Thyroid gland (tissue), 4 donors: ENCODE data around the gene JAKMIP1. TPM values are rescaled to one million over a fixed set of nuclear protein-coding genes. Genes with fewer than 3 reads are reported as not detected.

Experiments
- DNase-seq, 2 donors: peaks; one replicate each; pipeline ENCODE4 v3.0.0-alpha.2; 2019
- H3K27ac ChIP-seq, 3 donors: fragments of 200-600 bp; sonication (generic); 1 replicate in 2 of 3; 2 replicates in 1 of 3; pipeline ENCODE4 v1.5.1; 2016 to 2019; ENCODE audit warnings: mild to moderate bottlenecking in 1 of 3, moderate library complexity in 1 of 3
- H3K27me3 ChIP-seq: fragments of 200-600 bp; sonication (generic); one replicate; pipeline ENCODE4 v1.5.1; 2019
- H3K36me3 ChIP-seq, 2 donors: fragments of 200-600 bp; sonication (generic); one replicate each; pipeline ENCODE4 v1.5.1; 2016 to 2019
- H3K4me1 ChIP-seq, 2 donors: fragments of 200-600 bp; sonication (generic); one replicate each; pipeline ENCODE4 v1.5.1; 2017 to 2019
- H3K4me3 ChIP-seq, 3 donors: fragments of 200-600 bp; sonication (generic); replicated peaks in 1 of 3; 1 replicate in 2 of 3; 2 replicates in 1 of 3; pipeline ENCODE4 v1.5.1; 2016; ENCODE audit warnings: mild to moderate bottlenecking in 1 of 3
- H3K9me3 ChIP-seq: fragments of 200-600 bp; sonication (generic); one replicate; pipeline ENCODE4 v1.5.1; 2017
- POLR2A ChIP-seq, 2 donors: fragments of 450-650 bp; IDR thresholded peaks; one replicate each; pipeline ENCODE4 v1.6.1; 2017; ENCODE audit warnings: antibody characterized with exemption in 2 of 2, mild to moderate bottlenecking in 2 of 2, moderate library complexity in 1 of 2
- WGBS, 2 donors: methylation state at CpG; one replicate each; pipeline ENCODE4 v1.1.5; 2017; 5-methylcytosine and 5-hydroxymethylcytosine counted together
- intact Hi-C: fragments of 100-400 bp; cut with DNase I; formaldehyde crosslinking; loops from one replicate; pipeline ENCODE4 v1.15.1; 2023
- total RNA-seq, 4 donors: library from RNA; depleted of rRNA; stranded (reverse); fragments of >200 nt; gene quantifications; one replicate each; pipeline ENCODE4 v1.2.3, GENCODE V29; 2016
- TF ChIP-seq, protein P1 (sequence below), 6 experiments: fragments of 200-600 bp in 3 of 6; fragments of 450-650 bp in 3 of 6; sonication (generic) in 3 of 6; IDR thresholded peaks; one replicate each; pipeline ENCODE4 v1.5.1; 2016 to 2019; ENCODE audit warnings: antibody characterized with exemption in 6 of 6, mild to moderate bottlenecking in 2 of 6, inconsistent platforms in 1 of 6, moderate library complexity in 1 of 6

The JAKMIP1 gene
- total RNA-seq, 4 donors from 2014 or later = 0.67 to 1.9 (median 1.1) TPM

DNA sequence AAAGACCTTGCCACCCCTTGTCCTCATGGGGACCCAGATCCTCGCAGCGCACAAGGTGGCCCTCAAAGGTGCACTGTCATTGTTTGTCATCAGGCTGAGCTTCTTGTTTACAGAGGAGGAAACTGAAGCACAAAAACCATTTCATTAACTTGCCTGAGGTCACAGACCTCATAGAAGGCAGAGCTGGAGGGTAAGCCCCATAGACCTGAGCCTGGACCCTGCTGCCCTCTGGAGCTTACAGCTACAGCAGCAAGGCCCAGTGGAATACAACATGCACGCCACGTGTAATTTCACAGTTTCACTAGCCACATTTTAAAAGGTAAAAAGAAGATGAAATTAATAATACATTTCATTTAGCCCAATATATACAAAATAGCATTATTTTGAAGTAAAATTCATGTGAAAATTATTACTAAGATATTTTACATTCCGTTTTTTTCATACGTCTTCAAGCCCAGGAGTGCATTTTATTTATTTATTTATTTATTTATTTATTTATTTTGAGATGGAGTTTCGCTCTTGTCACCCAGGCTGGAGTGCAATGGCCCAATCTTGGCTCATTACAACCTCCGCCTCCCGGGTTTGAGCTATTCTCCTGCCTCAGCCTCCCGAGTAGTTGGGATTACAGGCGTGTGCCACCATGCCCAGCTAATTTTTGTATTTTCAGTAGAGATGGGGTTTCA lies 8.8 kb downstream of the JAKMIP1 start:
- H3K4me3 ChIP-seq = no peak overlapping the region
- no peaks in the 10 kb centered on the region for H3K36me3 ChIP-seq
- no peak overlapping the region for H3K27ac ChIP-seq
- H3K27me3 ChIP-seq = no peaks in the 10 kb centered on the region
- H3K9me3 ChIP-seq = no peaks in the 10 kb centered on the region
- DNase-seq = no peak
- H3K4me1 ChIP-seq = no peaks in the 10 kb centered on the region
- TF ChIP-seq, protein P1, sequence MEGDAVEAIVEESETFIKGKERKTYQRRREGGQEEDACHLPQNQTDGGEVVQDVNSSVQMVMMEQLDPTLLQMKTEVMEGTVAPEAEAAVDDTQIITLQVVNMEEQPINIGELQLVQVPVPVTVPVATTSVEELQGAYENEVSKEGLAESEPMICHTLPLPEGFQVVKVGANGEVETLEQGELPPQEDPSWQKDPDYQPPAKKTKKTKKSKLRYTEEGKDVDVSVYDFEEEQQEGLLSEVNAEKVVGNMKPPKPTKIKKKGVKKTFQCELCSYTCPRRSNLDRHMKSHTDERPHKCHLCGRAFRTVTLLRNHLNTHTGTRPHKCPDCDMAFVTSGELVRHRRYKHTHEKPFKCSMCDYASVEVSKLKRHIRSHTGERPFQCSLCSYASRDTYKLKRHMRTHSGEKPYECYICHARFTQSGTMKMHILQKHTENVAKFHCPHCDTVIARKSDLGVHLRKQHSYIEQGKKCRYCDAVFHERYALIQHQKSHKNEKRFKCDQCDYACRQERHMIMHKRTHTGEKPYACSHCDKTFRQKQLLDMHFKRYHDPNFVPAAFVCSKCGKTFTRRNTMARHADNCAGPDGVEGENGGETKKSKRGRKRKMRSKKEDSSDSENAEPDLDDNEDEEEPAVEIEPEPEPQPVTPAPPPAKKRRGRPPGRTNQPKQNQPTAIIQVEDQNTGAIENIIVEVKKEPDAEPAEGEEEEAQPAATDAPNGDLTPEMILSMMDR (IDR thresholded peaks at IDR 0.05) = no peak
- no peak for TF ChIP-seq POLR2A (IDR thresholded peaks at IDR 0.05)
- WGBS, 2 donors = 82 to 90% methylated on average over 11 of the region's 11 CpGs
- intact Hi-C loops = no loop called here

DNA sequence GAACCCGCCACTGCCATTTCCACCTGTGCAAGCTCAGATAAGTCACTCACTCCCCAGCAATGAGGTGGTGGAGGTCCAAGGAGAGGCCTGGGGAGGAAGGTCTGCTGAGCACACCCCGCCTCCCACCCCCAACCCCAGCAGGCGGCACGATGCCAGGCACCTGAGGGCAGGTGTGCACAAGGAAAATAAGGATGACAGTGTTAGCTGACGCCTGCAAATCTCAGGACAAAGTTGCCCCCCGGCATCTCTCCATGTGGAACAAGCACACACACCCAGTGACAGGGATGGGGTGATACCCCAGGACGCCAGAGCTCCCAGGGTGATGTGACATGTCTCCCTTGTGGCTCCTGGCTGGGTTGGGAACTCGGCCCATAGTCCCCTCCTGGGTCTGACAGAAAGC lies 9.9 kb downstream of the JAKMIP1 start:
- H3K4me3 ChIP-seq = no peak overlapping the region
- H3K4me1 ChIP-seq = no peaks in the 10 kb centered on the region
- intact Hi-C loops = no loop called here
- H3K27ac ChIP-seq = no peak overlapping the region
- TF ChIP-seq, protein P1 (IDR thresholded peaks at IDR 0.05) = no peak
- TF ChIP-seq POLR2A (IDR thresholded peaks at IDR 0.05) = no peak
- H3K36me3 ChIP-seq = no peaks in the 10 kb centered on the region
- no peaks in the 10 kb centered on the region for H3K9me3 ChIP-seq
- WGBS, 2 donors = 85 to 87% methylated on average over 6 to 8 of the region's 8 CpGs
- DNase-seq = no peak
- no peaks in the 10 kb centered on the region for H3K27me3 ChIP-seq

DNA sequence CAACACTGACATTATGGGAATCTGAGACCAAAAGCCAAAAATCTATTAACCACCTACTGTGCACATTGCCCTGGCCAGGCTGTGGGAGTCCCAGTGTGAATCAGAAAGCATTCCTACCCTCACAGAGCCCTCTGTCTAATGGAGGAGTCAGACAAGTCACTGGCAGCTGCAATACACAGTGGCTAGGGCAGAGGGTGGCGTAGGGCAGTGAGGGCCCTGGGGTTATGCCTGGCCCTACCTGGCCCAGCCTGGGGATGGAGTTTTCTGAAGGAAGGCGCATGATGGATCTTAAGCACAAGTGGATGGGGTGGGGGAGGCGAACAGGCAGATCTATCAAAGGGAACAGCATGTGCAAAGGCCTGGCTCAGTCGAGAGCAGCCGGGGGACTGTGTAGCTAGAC lies 10.8 kb downstream of the JAKMIP1 start:
- TF ChIP-seq, protein P1 (IDR thresholded peaks at IDR 0.05) = no peak
- no peak for TF ChIP-seq POLR2A (IDR thresholded peaks at IDR 0.05)
- no peak overlapping the region for H3K4me3 ChIP-seq
- no peak overlapping the region for H3K27ac ChIP-seq
- H3K9me3 ChIP-seq = no peaks in the 10 kb centered on the region
- intact Hi-C loops = no loop called here
- H3K27me3 ChIP-seq = no peaks in the 10 kb centered on the region
- 82 to 91% methylated on average over 5 of the region's 5 CpGs for WGBS, 2 donors
- no peaks in the 10 kb centered on the region for H3K4me1 ChIP-seq
- H3K36me3 ChIP-seq = no peaks in the 10 kb centered on the region
- DNase-seq = no peak

DNA sequence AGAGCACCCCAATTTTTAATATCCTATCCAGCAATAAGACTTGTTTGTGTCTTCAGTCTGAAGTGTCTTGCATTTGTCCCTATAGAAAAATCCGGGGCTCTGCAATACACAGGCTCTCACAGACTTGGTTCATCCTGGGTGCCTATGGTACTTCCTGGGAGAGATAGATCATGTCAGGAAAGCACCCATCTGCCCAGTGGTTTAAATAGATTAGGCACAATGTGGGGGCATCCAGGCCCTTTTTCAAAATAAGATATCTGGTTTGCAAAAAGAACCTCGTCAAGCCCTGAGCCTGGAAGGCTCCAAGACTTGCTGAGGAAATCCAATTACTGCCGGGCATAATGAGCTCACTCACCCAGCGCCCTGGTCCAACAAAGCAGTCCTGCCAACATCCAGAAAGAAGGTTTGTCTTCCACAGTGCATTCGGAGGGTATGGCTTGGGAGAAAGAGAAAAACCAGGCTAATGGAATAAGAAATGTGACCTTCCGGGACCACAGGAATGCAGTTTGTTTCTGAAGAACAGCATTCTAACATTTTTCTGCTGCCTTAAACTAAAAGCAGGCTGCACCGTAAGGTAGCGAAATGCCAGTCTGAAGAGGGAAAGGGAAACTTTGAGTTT lies 11.6 kb downstream of the JAKMIP1 start:
- H3K4me3 ChIP-seq = no peak overlapping the region
- TF ChIP-seq, protein P1 (IDR thresholded peaks at IDR 0.05) = no peak
- TF ChIP-seq POLR2A (IDR thresholded peaks at IDR 0.05) = no peak
- no peaks in the 10 kb centered on the region for H3K36me3 ChIP-seq
- H3K27me3 ChIP-seq = no peaks in the 10 kb centered on the region
- DNase-seq = no peak
- no peaks in the 10 kb centered on the region for H3K4me1 ChIP-seq
- H3K27ac ChIP-seq = no peak overlapping the region
- intact Hi-C loops = no loop called here
- WGBS, 2 donors = 57 to 66% methylated on average over 8 of the region's 8 CpGs
- no peaks in the 10 kb centered on the region for H3K9me3 ChIP-seq

DNA sequence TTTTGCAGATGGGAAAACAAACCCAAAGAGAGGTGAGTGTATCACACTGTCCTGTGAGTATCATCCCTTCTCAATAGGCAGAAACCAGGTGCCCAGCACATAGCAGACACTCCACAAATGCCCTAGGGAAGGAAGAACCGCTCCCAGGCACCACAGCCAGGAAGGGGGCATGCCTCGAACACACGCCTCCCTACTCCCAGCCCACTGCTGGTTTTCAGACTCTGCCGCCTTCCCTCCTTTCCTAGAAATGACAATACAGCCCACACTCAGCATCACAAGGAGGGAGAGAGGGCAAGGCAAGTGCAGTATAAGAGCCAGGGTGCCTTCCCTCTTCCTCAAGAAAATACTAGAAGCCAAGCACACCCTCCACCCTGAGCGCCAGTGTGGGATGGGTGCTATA lies 16.2 kb downstream of the JAKMIP1 start:
- 58 to 78% methylated on average over 5 of the region's 5 CpGs for WGBS, 2 donors
- Histone ChIP-seq H3K4me1 (no peaks in the 10 kb centered on the region), H3K27ac (no peak overlapping the region), H3K9me3 (no peaks in the 10 kb centered on the region), H3K27me3 (no peaks in the 10 kb centered on the region), H3K36me3 (no peaks in the 10 kb centered on the region), H3K4me3 (no peak overlapping the region)
- TF ChIP-seq, protein P1 (IDR thresholded peaks at IDR 0.05) = no peak
- no peak for TF ChIP-seq POLR2A (IDR thresholded peaks at IDR 0.05)
- intact Hi-C loops = no loop called here
- DNase-seq = no peak
